ENCODE measurements around the gene IFT88. TPM values are rescaled to one million over a fixed set of nuclear protein-coding genes. Genes with fewer than 3 reads are reported as not detected.

Gene IFT88, protein sequence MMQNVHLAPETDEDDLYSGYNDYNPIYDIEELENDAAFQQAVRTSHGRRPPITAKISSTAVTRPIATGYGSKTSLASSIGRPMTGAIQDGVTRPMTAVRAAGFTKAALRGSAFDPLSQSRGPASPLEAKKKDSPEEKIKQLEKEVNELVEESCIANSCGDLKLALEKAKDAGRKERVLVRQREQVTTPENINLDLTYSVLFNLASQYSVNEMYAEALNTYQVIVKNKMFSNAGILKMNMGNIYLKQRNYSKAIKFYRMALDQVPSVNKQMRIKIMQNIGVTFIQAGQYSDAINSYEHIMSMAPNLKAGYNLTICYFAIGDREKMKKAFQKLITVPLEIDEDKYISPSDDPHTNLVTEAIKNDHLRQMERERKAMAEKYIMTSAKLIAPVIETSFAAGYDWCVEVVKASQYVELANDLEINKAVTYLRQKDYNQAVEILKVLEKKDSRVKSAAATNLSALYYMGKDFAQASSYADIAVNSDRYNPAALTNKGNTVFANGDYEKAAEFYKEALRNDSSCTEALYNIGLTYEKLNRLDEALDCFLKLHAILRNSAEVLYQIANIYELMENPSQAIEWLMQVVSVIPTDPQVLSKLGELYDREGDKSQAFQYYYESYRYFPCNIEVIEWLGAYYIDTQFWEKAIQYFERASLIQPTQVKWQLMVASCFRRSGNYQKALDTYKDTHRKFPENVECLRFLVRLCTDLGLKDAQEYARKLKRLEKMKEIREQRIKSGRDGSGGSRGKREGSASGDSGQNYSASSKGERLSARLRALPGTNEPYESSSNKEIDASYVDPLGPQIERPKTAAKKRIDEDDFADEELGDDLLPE
- polyA plus RNA-seq (ENCODE audit: insufficient read length in 4 of 4), result 10 to 100 TPM; 32.3 to 44.9 (median 42.4) TPM

GRCh38 chr13:20566898-20567874, at the start of gene IFT88:
TSS of gene IFT88 (plus strand) at chr13:20567157. CDS start at chr13:20574386, 7,229 bp downstream.
- peak; percentile 74 to 83 (median 80) for DNase-seq (ENCODE audit: low read depth in 4 of 4, low spot score in 3 of 4)

DNA sequence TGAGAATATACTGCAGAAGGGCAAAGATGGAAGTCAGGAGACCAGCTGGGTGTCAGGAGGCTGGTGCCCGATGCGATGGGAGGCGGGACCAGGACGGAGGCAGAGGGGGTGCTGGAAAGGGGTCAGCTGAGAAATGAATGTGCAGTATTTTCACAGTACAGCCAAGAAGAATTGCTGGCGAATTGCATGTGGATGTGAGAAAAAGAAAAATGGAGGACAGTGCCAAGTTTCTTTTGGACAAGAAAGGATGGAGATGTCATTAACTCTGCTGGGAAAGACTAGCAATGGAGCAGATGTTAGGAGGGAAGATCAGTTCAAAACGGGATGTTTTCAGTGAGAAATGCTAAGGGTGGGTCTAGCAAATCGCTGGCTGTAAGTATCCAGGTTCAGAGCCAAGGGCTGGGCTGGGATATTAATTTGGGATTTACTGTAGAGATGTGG, 48.3 kb upstream of the IFT88 start:
- no peak for DNase-seq (ENCODE audit: low read depth in 4 of 4, low spot score in 3 of 4)

GRCh38 chr13:20519875-20520274, 47.1 kb upstream of the IFT88 start:
- DNase-seq (ENCODE audit: low read depth in 4 of 4, low spot score in 3 of 4), result no peak

- DNase-seq (ENCODE audit: low read depth in 4 of 4, low spot score in 3 of 4), result no peak
Measured at GRCh38 chr13:20521364-20522115, 45.4 kb upstream of the IFT88 start.

DNA sequence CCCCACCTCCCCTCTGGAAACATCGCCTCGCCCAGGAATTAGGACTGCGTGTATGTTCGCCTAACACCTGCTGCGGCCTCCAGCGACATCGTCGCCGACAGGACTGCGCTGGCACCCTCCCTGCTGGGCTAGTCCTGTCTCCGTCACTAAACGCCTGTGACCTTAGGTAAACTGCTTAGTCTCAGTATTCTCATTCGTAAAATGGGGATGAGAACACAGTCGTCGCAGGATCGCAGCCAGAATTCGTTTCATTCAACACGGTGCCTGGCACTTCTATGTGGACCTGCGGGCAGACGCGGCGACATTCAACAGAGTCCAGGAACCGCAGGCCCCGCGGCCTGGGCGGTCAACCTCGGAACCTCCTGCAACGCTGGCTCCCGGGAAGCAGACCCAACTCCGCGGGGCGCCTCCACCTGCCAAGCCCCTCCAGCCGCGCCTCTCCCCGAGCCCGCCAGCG, 41.8 kb upstream of the IFT88 start:
- DNase-seq (ENCODE audit: low read depth in 4 of 4, low spot score in 3 of 4), result no peak

DNA sequence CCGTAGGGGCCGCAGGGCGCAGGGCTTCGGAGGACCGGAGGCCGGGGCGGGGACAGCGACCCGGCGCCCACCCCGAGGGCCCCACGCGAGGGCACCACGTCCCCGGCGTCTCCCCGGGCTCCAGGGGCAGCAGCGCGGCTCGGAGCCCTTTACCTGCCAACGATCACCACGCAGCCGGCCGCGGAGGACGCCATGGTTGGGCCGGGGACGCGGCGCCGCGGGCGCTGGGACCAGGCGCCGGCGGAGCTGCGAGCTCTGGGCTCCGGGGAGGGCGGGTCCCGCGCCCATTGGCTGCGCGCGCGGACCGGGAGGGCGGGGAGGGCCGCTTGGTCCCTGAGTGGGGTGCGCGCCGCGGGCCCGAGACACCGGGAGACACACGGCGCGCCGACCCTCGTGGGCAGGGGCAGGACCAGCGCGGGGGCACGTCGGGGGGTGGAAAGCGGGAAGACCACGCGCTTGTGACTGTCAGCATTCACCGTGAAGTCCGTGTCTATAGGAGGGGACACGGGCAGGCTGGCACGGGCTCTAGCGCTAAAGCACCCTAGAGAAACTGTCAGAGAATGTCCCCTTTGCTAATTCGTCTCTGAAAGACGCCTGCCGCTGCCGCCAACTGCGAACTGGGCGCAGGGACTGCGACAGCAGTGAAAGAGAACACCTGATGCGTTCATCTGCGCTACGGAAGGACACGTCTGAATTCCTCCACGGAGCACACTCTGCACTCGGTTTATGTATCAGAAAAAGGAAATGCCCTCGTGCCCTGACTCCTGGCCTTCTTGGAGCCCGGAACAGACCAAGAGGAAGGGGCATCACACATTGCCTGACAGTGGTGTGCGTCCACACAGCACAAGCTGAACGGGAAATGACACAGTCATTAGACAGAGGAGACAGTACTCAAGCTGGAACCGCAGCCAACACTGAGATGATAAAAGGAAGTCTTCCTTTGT, 41.1 kb upstream of the IFT88 start, which contains the start of gene CRYL1:
Gene CRYL1 (minus strand): TSS at position 257 of the 944 bp plus-strand sequence. CDS start 63 bp downstream, at position 194.
- DNase-seq (ENCODE audit: low read depth in 4 of 4, low spot score in 3 of 4), result peak in 2 of 4 donors; percentile 33 to 55

- no peak for DNase-seq (ENCODE audit: low read depth in 4 of 4, low spot score in 3 of 4)
Measured at GRCh38 chr13:20526664-20527063, 40.3 kb upstream of the IFT88 start.

GRCh38 chr13:20528452-20528851, 38.5 kb upstream of the IFT88 start:
- no peak for DNase-seq (ENCODE audit: low read depth in 4 of 4, low spot score in 3 of 4)

GRCh38 chr13:20534038-20534608, 32.8 kb upstream of the IFT88 start:
- no peak for DNase-seq (ENCODE audit: low read depth in 4 of 4, low spot score in 3 of 4)

GRCh38 chr13:20536992-20537391, 30.0 kb upstream of the IFT88 start:
- DNase-seq (ENCODE audit: low read depth in 4 of 4, low spot score in 3 of 4), result no peak

GRCh38 chr13:20544201-20544923, 22.6 kb upstream of the IFT88 start:
- no peak for DNase-seq (ENCODE audit: low read depth in 4 of 4, low spot score in 3 of 4)

- DNase-seq (ENCODE audit: low read depth in 4 of 4, low spot score in 3 of 4), result no peak
Measured at GRCh38 chr13:20546556-20546955, 20.4 kb upstream of the IFT88 start.

GRCh38 chr13:20547479-20547908, 19.5 kb upstream of the IFT88 start:
- no peak for DNase-seq (ENCODE audit: low read depth in 4 of 4, low spot score in 3 of 4)

DNA sequence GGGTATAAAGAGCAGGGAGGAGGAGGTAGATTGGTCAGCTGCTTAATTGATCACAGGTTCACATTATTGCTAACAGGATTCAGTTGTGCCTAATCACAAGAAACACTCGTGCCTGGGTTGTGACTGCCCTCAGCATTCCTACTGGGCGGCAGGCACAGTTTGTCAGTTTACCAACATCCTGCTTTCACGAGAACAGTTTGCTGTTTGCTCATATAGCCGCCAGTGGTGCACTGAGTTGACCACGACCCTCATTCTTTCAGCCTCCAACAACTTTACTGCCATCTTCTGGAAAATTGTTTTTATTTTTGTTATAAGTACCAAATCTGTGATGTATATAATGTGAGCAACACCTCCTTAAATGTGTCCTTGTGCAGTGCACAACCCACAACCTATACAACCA, 16.2 kb upstream of the IFT88 start:
- DNase-seq (ENCODE audit: low read depth in 4 of 4, low spot score in 3 of 4), result no peak

DNA sequence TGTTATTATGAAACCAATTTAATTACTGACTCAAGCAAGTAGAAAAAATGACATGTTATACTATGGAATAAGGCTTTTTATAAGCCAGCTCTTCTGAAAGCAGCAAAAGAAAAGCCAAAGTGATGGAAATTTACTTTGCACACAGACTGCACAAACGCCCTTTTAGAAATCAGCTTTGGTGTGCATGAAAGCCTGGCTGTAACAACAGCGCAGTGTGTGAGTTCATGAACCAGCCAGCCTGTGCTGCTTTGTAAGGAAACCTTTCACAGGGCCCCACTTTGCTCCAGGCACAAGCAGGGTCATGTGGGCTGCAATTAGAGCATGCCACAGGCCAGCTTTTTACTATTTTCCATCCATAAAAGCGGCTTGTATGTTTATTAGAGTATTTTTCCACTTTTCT, 13.6 kb upstream of the IFT88 start:
- DNase-seq (ENCODE audit: low read depth in 4 of 4, low spot score in 3 of 4), result peak in 1 of 4 donors; percentile 18

DNA sequence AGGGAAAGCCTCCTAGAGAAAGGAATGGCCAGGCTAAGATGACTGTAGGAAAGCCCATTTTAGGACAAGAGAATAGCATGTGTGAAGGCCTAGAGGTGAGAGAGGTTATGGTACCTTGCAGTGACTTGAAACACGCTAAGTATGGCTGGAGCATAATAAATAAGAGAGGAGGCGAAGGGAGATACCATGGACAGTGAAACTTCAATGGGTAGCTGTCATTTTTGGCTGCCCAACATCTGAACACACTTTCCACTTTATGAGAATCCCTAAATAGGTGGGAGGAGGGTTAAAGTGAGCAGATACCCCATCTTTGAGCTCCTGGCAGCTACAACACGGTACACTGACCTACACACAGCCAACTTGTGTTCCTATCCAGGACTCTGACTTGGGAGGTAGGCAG, 8.0 kb upstream of the IFT88 start:
- DNase-seq (ENCODE audit: low read depth in 4 of 4, low spot score in 3 of 4), result no peak

DNA sequence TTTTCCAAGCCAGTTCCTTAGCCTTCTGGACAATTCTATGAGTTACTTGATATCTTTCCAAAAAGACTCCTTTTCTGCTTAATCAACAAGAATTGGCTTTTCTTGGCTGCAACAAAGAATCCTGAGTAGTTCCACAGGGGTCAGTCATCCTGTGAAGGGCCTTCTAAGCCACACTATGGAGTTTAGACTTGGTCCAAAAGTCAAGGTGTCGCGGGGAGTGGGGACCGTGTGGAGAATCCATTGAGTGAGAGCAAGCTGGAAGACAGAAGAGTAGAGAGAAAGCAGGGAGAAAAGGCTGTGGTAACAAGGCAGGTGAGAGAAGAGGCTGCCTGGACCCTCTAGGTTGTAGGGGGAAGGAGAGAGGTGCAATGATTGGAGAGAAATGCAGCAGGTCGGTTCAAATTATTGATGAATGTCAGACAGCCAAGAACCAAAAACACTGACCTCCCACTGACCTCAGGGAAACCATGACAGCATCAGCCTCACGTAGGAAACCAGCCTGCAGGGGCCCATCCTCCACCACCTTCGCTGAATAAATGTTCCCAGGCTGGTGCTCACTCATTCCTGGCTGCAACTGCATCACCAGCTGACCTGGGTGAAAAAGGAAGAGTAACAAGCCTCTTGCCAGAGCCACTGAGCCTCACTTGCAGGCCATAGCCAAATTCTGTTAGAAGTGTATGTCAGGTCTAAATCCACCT, 7.1 kb upstream of the IFT88 start:
- DNase-seq (ENCODE audit: low read depth in 4 of 4, low spot score in 3 of 4), result no peak
